Caco-2 (cell line): ENCODE measurements around the gene ZNF521. TPM values are rescaled to one million over a fixed set of nuclear protein-coding genes. Genes with fewer than 3 reads are reported as not detected.

Source experiments
- BruUV-seq: library from RNA; stranded (reverse); fragments of 400-500 nt; replicated peaks from 2 replicates; lab custom pipeline; 2021; lab: Mats Ljungman, UMichigan
- CTCF ChIA-PET: fragments of 300-600 bp; sonication (Branson Sonifier 250); formaldehyde crosslinking; loops from one replicate; lab custom pipeline; 2022; ENCODE audit warnings: antibody characterized with exemption; lab: Charles Lee
- POLR2A ChIA-PET: fragments of 300-600 bp; sonication (Branson Sonifier 250); formaldehyde crosslinking; loops from one replicate; lab custom pipeline; 2022; ENCODE audit warnings: antibody characterized with exemption; lab: Charles Lee
- DNase-seq, 2 experiments: peaks; one replicate each; pipeline versions ENCODE4 v3.0.0 to v3.0.0-alpha.2; 2020 to 2022
- H3K27me3 ChIP-seq: replicated peaks from 2 replicates; pipeline ENCODE4 v1.6.0; 2011; ENCODE audit warnings: low read length; ENCODE audit not compliant: control insufficient read depth, insufficient read depth
- H3K36me3 ChIP-seq: 2 replicates; pipeline ENCODE4 v1.5.1; 2011; ENCODE audit warnings: low read length; ENCODE audit not compliant: control insufficient read depth, insufficient read depth
- H3K4me1 ChIP-seq: fragments of 250-450 bp; sonication (Bioruptor Pico); 2 replicates; pipeline ENCODE4 v1.5.1; 2020; ENCODE audit warnings: mild to moderate bottlenecking
- H3K4me3 ChIP-seq: 2 replicates; pipeline ENCODE4 v1.5.1; 2011; ENCODE audit warnings: low read depth, mild to moderate bottlenecking, control low read depth, low read length
- H3K9me3 ChIP-seq: fragments of 250-450 bp; sonication (Bioruptor Pico); 2 replicates; pipeline ENCODE4 v1.5.1; 2020; ENCODE audit warnings: mild to moderate bottlenecking, moderate library complexity
- H3K27ac Mint-ChIP-seq: one replicate; pipeline ENCODE4 v1.8.0; 2022; ENCODE audit warnings: mixed read lengths; ENCODE audit not compliant: unreplicated experiment
- H3K27me3 Mint-ChIP-seq: one replicate; pipeline ENCODE4 v1.8.0; 2022; ENCODE audit warnings: mixed read lengths; ENCODE audit not compliant: insufficient read depth, unreplicated experiment
- H3K36me3 Mint-ChIP-seq: one replicate; pipeline ENCODE4 v1.8.0; 2022; ENCODE audit warnings: mild to moderate bottlenecking, mixed read lengths; ENCODE audit not compliant: insufficient read depth, unreplicated experiment
- H3K4me1 Mint-ChIP-seq: one replicate; pipeline ENCODE4 v1.8.0; 2022; ENCODE audit warnings: low read depth, mixed read lengths; ENCODE audit not compliant: unreplicated experiment
- H3K4me3 Mint-ChIP-seq: one replicate; pipeline ENCODE4 v1.8.0; 2022; ENCODE audit warnings: mild to moderate bottlenecking, moderate library complexity, mixed read lengths; ENCODE audit not compliant: unreplicated experiment
- H3K9me3 Mint-ChIP-seq: one replicate; pipeline ENCODE4 v1.8.0; 2022; ENCODE audit warnings: mixed read lengths; ENCODE audit not compliant: unreplicated experiment
- CTCF ChIP-seq, 2 experiments: fragments of 200-600 bp in 1 of 2; IDR thresholded peaks; 1 replicate in 1 of 2; 2 replicates in 1 of 2; pipeline versions ENCODE4 v1.5.1 to v1.8.0; 2011 to 2022; ENCODE audit warnings: antibody characterized with exemption in 1 of 2, control low read depth in 1 of 2, inconsistent platforms in 1 of 2, low read depth in 1 of 2, low read length in 1 of 2, mild to moderate bottlenecking in 1 of 2, moderate library complexity in 1 of 2; ENCODE audit not compliant: insufficient read depth in 1 of 2, severe bottlenecking in 1 of 2, unreplicated experiment in 1 of 2
- intact Hi-C: fragments of 100-400 bp; cut with micrococcal nuclease; formaldehyde crosslinking; loops from one replicate; pipeline ENCODE4 v1.10.0; 2022; ENCODE audit not compliant: unreplicated experiment
- total RNA-seq: library from RNA; stranded (reverse); gene quantifications from 2 replicates; pipeline ENCODE4 v1.2.3, GENCODE V29; 2022

The ZNF521 gene
- total RNA-seq, 1 experiment from 2014 or later, result not detected

- intact Hi-C loops, result no loop called here
- BruUV-seq, result no TSS peak
- H3K9me3 ChIP-seq, result no peaks in the 10 kb centered on the region
- H3K36me3 ChIP-seq, result no peaks in the 10 kb centered on the region
- Mint-ChIP-seq H3K9me3 (no peaks in the 10 kb centered on the region), H3K36me3 (no peaks in the 10 kb centered on the region), H3K4me1 (no peaks in the 10 kb centered on the region), H3K27me3 (peaks cover 4% of the 10 kb centered on the region), H3K27ac (no peak overlapping the region), H3K4me3 (no peak overlapping the region)
- POLR2A ChIA-PET, result no interaction called here
- H3K4me1 ChIP-seq, result no peaks in the 10 kb centered on the region
- no peak for TF ChIP-seq CTCF (IDR thresholded peaks at IDR 0.05; ENCODE audit: insufficient read depth in 1 of 2, low read depth in 1 of 2, low read length in 1 of 2, severe bottlenecking in 1 of 2, unreplicated experiment in 1 of 2)
- H3K27me3 ChIP-seq, result no peaks in the 10 kb centered on the region
- no peak overlapping the region for H3K4me3 ChIP-seq
- no peak for DNase-seq
- CTCF ChIA-PET, result no interaction called here
Measured at GRCh38 chr18:25346561-25346960, 5.4 kb downstream of the ZNF521 start.

GRCh38 chr18:25345081-25345866 is 6.7 kb downstream of the ZNF521 start:
- POLR2A ChIA-PET, result no interaction called here
- no peaks in the 10 kb centered on the region for H3K27me3 Mint-ChIP-seq
- BruUV-seq, result no TSS peak

GRCh38 chr18:25341831-25342230 is 10.1 kb downstream of the ZNF521 start:
- intact Hi-C loops, result no loop called here
- BruUV-seq, result no TSS peak
- no peaks in the 10 kb centered on the region for H3K9me3 ChIP-seq
- H3K27ac Mint-ChIP-seq, result no peak overlapping the region
- no peaks in the 10 kb centered on the region for H3K27me3 Mint-ChIP-seq
- TF ChIP-seq CTCF (IDR thresholded peaks at IDR 0.05; ENCODE audit: insufficient read depth in 1 of 2, low read depth in 1 of 2, low read length in 1 of 2, severe bottlenecking in 1 of 2, unreplicated experiment in 1 of 2), result no peak
- no peak overlapping the region for H3K4me3 Mint-ChIP-seq
- H3K4me1 ChIP-seq, result no peaks in the 10 kb centered on the region
- no peaks in the 10 kb centered on the region for H3K9me3 Mint-ChIP-seq
- H3K27me3 ChIP-seq, result no peaks in the 10 kb centered on the region
- H3K36me3 Mint-ChIP-seq, result no peaks in the 10 kb centered on the region
- H3K4me1 Mint-ChIP-seq, result no peaks in the 10 kb centered on the region
- CTCF ChIA-PET, result no interaction called here
- H3K4me3 ChIP-seq, result no peak overlapping the region
- no peak for DNase-seq
- no peaks in the 10 kb centered on the region for H3K36me3 ChIP-seq
- POLR2A ChIA-PET, result no interaction called here

More at GRCh38 chr18:25345081-25345866, 6.7 kb downstream of the ZNF521 start:
- no peak for DNase-seq
- Histone ChIP-seq H3K9me3 (no peaks in the 10 kb centered on the region), H3K27me3 (no peaks in the 10 kb centered on the region), H3K36me3 (no peaks in the 10 kb centered on the region), H3K4me1 (no peaks in the 10 kb centered on the region), H3K4me3 (no peak overlapping the region)
- Mint-ChIP-seq H3K36me3 (no peaks in the 10 kb centered on the region), H3K27ac (no peak overlapping the region), H3K4me1 (no peaks in the 10 kb centered on the region), H3K9me3 (no peaks in the 10 kb centered on the region), H3K4me3 (no peak overlapping the region)
- CTCF ChIA-PET, result no interaction called here
- TF ChIP-seq CTCF (IDR thresholded peaks at IDR 0.05; ENCODE audit: insufficient read depth in 1 of 2, low read depth in 1 of 2, low read length in 1 of 2, severe bottlenecking in 1 of 2, unreplicated experiment in 1 of 2), result no peak
- intact Hi-C loops, result no loop called here
